GM19099 (cell line): Measurements from ENCODE around the gene PCED1A.

Source experiments
- POLR2A ChIP-seq: IDR thresholded peaks from 3 replicates; pipeline ENCODE4 v1.6.1; 2011; ENCODE audit warnings: low read depth; ENCODE audit not compliant: insufficient read length; ENCODE audit errors: extremely low read depth

The PCED1A gene

GRCh38 chr20:2794866-2795447 is 45.5 kb downstream of the PCED1A start:
- TF ChIP-seq POLR2A, result no peak

DNA sequence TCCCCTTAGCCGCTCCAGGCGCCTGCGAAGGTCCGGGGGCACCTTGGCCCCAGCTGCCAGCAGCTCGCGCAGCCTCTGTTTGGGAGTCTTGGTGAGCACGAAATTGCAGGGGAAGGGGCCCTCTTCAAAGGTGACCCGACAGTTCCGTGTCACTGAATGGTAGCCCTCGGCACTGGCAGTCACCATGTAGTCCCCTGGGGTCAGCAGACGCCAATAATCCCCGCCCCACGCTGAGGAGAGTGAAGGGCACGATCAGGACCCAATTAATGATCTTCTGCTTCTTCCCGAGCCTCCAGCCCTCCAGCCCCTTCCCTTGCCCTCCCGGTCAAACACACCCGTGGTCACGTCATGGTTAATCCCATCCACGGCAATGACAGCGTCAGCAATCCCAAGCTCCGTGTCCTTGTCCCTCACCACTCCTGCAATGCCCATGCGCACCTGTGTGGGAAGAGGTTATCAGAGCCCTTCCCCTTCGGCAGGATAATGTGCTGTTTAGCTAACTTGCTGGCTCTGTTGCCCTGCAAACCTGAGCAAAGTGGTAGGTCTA is 46.2 kb downstream of the PCED1A start:
- TF ChIP-seq POLR2A, result peak; percentile 14

DNA sequence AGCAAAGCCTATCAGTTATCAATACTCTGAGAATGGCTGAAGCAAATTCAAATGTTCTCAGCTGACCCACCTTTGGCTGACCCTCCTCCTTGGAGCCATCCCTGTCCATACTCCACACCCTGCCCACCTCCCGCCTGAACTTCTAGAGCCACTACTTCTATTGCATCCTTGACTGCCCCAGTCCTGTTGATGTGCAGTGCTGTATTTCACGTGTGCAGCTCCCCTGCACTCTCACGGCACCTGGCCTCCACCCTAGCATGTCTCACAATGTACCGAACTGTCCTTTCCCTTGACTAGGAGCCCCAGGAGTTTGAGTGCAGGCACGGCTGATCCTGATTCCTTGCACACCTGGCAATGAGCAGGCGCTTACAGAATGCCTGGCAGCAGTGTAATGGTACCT is 47.0 kb downstream of the PCED1A start:
- no peak for TF ChIP-seq POLR2A
